ENCODE data around the gene EFNA3.

EFNA3 gene

DNA sequence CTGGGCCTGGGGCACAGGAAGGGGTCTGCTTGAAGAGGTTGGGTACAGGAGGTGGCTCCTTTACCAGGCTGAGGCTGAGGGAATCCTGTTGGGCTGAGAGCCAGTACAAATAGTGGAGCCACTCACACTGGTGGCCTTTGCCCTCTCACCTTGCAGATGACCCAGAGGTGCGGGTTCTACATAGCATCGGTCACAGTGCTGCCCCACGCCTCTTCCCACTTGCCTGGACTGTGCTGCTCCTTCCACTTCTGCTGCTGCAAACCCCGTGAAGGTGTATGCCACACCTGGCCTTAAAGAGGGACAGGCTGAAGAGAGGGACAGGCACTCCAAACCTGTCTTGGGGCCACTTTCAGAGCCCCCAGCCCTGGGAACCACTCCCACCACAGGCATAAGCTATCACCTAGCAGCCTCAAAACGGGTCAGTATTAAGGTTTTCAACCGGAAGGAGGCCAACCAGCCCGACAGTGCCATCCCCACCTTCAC lies 55.2 kb downstream of the EFNA3 start:
- no peak for DNase-seq (ENCODE audit: low spot score)

DNA sequence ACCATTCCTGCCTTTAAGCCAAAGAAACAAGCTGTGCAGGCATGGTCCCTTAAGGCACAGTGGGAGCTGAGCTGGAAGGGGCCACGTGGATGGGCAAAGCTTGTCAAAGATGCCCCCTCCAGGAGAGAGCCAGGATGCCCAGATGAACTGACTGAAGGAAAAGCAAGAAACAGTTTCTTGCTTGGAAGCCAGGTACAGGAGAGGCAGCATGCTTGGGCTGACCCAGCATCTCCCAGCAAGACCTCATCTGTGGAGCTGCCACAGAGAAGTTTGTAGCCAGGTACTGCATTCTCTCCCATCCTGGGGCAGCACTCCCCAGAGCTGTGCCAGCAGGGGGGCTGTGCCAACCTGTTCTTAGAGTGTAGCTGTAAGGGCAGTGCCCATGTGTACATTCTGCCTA lies 55.7 kb downstream of the EFNA3 start:
- DNase-seq (ENCODE audit: low spot score): no peak

DNA sequence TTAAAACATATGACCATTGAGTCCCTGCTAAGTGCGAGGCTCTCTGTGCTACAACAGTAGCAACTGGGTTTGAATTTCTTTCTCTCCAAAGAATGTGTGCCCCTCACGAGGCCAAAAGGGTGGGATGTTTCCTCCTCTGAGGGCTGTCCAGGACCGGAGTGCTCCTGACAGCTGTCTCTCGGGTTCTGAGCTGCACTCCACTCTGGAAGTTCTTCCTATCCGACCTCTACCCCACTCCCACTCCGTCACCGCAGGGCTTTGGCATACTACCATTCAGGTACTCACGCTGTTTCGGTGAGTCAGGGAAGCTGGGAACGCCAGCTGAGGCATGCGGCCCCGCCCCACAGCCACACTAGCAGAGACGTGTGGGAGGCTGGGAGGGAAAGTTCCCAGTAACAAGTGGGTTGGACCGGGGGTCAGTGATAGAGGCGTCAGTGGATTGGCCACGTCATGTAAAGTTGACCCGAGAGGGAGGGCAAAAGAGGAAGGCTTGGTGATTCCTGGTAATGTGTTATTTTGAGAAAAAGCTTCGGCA lies 56.3 kb downstream of the EFNA3 start:
- DNase-seq (ENCODE audit: low spot score): peak; percentile 76

DNA sequence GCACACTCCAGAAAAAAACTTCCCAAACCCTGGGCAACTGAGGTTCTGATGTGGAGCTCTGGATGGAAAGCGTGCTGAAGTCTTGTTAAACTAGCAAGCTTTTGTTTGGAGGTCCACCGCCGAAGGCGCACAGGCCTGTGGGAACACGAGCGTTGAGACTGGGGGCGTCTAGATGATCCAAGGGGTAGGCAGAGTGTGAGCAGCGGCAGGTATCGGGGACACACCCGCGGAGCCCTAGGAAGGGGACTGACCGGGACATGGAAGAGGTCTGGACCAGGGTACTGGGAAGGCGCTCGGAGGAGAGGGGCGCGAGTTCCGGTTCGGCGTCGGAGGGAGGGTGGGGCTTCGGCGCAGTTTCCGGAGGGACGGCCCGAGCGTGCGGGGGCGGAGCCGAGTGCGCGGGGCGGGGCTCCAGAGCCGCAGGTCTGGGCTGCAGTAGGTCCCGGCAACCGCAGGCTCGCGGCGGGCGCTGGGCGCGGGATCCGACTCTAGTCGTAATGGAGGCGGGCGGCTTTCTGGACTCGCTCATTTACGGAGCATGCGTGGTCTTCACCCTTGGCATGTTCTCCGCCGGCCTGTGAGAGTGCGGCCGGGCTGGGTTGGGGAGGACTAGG lies 56.9 kb downstream of the EFNA3 start, which contains the start of gene SLC50A1:
TSS of gene SLC50A1 (plus strand) at position 438 of the 614 bp plus-strand sequence. CDS start at position 498, 60 bp downstream.
- peak; percentile 91 for DNase-seq (ENCODE audit: low spot score)

DNA sequence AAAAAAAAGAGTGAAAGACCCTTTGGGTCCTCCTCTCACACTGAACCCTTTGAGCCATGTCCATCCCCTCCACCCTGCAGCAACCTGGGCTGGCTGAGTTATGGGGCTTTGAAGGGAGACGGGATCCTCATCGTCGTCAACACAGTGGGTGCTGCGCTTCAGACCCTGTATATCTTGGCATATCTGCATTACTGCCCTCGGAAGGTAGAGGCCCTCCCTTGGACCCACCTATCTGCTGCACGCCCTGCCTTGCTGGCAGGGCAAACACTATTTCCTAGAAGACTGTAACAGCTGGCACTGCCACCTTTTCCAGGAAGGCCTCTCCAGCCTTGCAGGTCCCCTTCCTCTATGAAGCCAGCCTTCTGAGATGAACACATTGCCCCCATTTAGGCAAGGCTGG lies 58.1 kb downstream of the EFNA3 start:
- peak; percentile 71 for DNase-seq (ENCODE audit: low spot score)
